Measurements from ENCODE around the gene SF3B3. TPM values are rescaled to one million over a fixed set of nuclear protein-coding genes. Genes with fewer than 3 reads are reported as not detected.

Gene SF3B3
- total and polyA plus RNA-seq, 10 of the 15 experiments (the other 5 are each of a cell fraction or from before 2014, with no cell fraction given) = 134 to 453 (median 215) TPM

DNA sequence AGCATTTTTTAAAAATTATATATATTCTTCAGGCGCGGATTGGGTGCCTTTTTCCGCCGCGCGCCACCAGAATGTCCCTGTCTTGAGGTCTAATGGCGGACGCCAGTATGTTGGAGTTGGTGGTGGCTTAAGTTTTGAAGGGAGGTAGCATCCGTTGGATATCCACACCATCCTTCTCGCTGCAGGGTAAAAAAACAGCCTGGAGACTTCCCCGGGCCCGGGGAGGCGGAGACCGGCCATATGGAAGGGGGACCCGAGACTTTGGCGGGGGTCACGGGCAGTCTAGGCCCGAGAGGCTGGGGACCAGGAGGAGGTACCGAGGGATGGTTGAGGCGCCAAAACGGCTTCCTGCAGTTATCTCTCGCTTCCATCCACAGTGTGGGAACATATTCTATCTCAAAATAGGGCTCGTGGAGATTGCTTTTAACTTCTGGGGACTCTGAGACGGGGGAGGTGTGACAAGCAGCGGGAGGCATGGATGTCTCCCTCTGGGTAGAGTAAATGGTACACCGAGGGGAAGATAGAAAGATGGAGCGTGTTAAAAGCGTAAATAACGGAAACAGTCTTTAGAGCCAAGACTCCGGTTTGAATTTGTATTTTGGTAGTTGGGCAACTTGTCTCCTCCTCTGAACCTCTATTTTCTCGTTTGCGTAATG lies at the start of gene SF3B3 (continued):
- TF ChIP-seq, protein P1, sequence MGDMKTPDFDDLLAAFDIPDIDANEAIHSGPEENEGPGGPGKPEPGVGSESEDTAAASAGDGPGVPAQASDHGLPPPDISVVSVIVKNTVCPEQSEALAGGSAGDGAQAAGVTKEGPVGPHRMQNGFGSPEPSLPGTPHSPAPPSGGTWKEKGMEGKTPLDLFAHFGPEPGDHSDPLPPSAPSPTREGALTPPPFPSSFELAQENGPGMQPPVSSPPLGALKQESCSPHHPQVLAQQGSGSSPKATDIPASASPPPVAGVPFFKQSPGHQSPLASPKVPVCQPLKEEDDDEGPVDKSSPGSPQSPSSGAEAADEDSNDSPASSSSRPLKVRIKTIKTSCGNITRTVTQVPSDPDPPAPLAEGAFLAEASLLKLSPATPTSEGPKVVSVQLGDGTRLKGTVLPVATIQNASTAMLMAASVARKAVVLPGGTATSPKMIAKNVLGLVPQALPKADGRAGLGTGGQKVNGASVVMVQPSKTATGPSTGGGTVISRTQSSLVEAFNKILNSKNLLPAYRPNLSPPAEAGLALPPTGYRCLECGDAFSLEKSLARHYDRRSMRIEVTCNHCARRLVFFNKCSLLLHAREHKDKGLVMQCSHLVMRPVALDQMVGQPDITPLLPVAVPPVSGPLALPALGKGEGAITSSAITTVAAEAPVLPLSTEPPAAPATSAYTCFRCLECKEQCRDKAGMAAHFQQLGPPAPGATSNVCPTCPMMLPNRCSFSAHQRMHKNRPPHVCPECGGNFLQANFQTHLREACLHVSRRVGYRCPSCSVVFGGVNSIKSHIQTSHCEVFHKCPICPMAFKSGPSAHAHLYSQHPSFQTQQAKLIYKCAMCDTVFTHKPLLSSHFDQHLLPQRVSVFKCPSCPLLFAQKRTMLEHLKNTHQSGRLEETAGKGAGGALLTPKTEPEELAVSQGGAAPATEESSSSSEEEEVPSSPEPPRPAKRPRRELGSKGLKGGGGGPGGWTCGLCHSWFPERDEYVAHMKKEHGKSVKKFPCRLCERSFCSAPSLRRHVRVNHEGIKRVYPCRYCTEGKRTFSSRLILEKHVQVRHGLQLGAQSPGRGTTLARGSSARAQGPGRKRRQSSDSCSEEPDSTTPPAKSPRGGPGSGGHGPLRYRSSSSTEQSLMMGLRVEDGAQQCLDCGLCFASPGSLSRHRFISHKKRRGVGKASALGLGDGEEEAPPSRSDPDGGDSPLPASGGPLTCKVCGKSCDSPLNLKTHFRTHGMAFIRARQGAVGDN (IDR thresholded peaks at IDR 0.05) = peak; percentile 71
- TF ChIP-seq IRF4 (IDR thresholded peaks at IDR 0.05; ENCODE audit: low read depth, low read length) (0 out of 2 replicates have a peak, but pooled peaks have one; percentile 22), MEF2A (IDR thresholded peaks at IDR 0.05; ENCODE audit: insufficient read depth, low read depth, low read length) (no peak), MTA2 (IDR thresholded peaks at IDR 0.05; ENCODE audit: low read depth) (0 out of 2 replicates have a peak, but pooled peaks have one; percentile 19), BRCA1 (IDR thresholded peaks at IDR 0.05; ENCODE audit: low read depth, low read length) (no peak), MXI1 (IDR thresholded peaks at IDR 0.05; ENCODE audit: low read depth, low read length) (peak; percentile 84), DPF2 (IDR thresholded peaks at IDR 0.05) (peak; percentile 28; the same call in 1 of the 2 replicates), SP1 (IDR thresholded peaks at IDR 0.05; ENCODE audit: low read depth, low read length) (peak; percentile 23), TCF7 (IDR thresholded peaks at IDR 0.05; ENCODE audit: borderline replicate concordance) (no peak), IKZF1 (conservative IDR thresholded peaks at IDR 0.05) (no peak), EP300 (IDR thresholded peaks at IDR 0.05; ENCODE audit: borderline replicate concordance in 1 of 2, control insufficient read depth in 1 of 2, low read depth in 2 of 2, low read length in 2 of 2) (0 out of 4 replicates have a peak, but pooled peaks of 1 of the 2 experiments have one; percentile 29)
- TF ChIP-seq, protein P2, sequence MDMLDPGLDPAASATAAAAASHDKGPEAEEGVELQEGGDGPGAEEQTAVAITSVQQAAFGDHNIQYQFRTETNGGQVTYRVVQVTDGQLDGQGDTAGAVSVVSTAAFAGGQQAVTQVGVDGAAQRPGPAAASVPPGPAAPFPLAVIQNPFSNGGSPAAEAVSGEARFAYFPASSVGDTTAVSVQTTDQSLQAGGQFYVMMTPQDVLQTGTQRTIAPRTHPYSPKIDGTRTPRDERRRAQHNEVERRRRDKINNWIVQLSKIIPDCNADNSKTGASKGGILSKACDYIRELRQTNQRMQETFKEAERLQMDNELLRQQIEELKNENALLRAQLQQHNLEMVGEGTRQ (IDR thresholded peaks at IDR 0.05; ENCODE audit: borderline replicate concordance, low read depth, low read length) = no peak

All from GM12878 (cell line).